Heart left ventricle (tissue), 13 donors: ENCODE measurements around the gene ATRN.

Experiments
- POLR2A ChIP-seq, 2 donors: fragments of 450-650 bp; IDR thresholded peaks; one replicate each; pipeline ENCODE4 v1.6.1; 2017; ENCODE audit warnings: antibody characterized with exemption in 2 of 2, mild to moderate bottlenecking in 2 of 2, moderate library complexity in 2 of 2
- TF ChIP-seq, protein P1 (sequence below), 12 donors: fragments of 200-600 bp; sonication (generic) in 4 of 12; IDR thresholded peaks; one replicate each; pipeline versions ENCODE4 v1.5.0 to v1.8.0; 2018 to 2022; ENCODE audit warnings: antibody characterized with exemption in 12 of 12, mild to moderate bottlenecking in 5 of 12
- donor health status: ischemic (EF 13 %, LVEDD 7.1; RV severe dilation, severe dysfunction).
- donor health status: DM: no; HTN: yes; CAD: no.
- donor health status: DM: no; HTN: no; CAD: no.
- donor health status: ischemic (EF 25% LVEDD 6.9; RV normal size, moderate dysfunction).
- donor health status: ischemic (EF 25% LVEDD 5.7; RV mildly dilated, moderate dysfunction).
- donor health status: ischemic (EF 35%, LVEDD 5.7; RV mildly dilated, moderate dysfunction).
- donor health status: nonischemic (EF 11% LVEDD 7.7; RV severe dilation, severe dysfunction).
- donor health status: DM: yes; HTN: yes; CAD: no.
- donor health status: PGD.
- donor health status: ischemic (EF 29% LVEDD 5.4; RV normal size, mild dysfunction).
- donor health status: nonischemic (EF 23%, LVEDD 6.1; RV moderate dilation, normal function).

DNA sequence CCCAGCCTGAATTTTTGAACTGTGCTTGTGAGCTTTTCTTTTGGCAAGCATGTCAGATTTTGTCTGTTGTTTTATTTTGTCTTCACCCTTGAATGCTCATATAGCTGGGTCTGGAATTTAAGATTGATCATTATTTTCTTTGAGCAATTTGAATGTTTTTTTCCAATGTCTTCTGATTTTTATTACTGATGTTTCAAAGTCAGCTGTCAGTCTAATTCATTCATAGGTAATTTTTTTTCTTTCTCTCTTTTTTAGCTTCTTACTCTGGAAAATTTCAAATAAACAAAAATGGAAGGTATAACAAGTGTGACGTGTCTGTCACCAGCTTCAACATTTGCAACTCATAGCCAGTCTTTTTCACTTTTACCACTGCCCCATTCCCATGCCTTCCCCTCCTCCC lies 15.1 kb downstream of the ATRN start:
- TF ChIP-seq, protein P1, sequence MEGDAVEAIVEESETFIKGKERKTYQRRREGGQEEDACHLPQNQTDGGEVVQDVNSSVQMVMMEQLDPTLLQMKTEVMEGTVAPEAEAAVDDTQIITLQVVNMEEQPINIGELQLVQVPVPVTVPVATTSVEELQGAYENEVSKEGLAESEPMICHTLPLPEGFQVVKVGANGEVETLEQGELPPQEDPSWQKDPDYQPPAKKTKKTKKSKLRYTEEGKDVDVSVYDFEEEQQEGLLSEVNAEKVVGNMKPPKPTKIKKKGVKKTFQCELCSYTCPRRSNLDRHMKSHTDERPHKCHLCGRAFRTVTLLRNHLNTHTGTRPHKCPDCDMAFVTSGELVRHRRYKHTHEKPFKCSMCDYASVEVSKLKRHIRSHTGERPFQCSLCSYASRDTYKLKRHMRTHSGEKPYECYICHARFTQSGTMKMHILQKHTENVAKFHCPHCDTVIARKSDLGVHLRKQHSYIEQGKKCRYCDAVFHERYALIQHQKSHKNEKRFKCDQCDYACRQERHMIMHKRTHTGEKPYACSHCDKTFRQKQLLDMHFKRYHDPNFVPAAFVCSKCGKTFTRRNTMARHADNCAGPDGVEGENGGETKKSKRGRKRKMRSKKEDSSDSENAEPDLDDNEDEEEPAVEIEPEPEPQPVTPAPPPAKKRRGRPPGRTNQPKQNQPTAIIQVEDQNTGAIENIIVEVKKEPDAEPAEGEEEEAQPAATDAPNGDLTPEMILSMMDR (IDR thresholded peaks at IDR 0.05), result no peak
- no peak for TF ChIP-seq POLR2A (IDR thresholded peaks at IDR 0.05)
